ENCODE data around the gene ADGRG4.
A peak's percentile ranks its signal among the peaks of the same experiment; 100 is the strongest.
"Not testable (repeated sequence)": the region's sequence is repeated elsewhere in the genome, so short reads cannot be mapped to it uniquely, and the experiment has no call there.

ADGRG4 gene, protein sequence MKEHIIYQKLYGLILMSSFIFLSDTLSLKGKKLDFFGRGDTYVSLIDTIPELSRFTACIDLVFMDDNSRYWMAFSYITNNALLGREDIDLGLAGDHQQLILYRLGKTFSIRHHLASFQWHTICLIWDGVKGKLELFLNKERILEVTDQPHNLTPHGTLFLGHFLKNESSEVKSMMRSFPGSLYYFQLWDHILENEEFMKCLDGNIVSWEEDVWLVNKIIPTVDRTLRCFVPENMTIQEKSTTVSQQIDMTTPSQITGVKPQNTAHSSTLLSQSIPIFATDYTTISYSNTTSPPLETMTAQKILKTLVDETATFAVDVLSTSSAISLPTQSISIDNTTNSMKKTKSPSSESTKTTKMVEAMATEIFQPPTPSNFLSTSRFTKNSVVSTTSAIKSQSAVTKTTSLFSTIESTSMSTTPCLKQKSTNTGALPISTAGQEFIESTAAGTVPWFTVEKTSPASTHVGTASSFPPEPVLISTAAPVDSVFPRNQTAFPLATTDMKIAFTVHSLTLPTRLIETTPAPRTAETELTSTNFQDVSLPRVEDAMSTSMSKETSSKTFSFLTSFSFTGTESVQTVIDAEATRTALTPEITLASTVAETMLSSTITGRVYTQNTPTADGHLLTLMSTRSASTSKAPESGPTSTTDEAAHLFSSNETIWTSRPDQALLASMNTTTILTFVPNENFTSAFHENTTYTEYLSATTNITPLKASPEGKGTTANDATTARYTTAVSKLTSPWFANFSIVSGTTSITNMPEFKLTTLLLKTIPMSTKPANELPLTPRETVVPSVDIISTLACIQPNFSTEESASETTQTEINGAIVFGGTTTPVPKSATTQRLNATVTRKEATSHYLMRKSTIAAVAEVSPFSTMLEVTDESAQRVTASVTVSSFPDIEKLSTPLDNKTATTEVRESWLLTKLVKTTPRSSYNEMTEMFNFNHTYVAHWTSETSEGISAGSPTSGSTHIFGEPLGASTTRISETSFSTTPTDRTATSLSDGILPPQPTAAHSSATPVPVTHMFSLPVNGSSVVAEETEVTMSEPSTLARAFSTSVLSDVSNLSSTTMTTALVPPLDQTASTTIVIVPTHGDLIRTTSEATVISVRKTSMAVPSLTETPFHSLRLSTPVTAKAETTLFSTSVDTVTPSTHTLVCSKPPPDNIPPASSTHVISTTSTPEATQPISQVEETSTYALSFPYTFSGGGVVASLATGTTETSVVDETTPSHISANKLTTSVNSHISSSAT (N-terminal part only)

DNA sequence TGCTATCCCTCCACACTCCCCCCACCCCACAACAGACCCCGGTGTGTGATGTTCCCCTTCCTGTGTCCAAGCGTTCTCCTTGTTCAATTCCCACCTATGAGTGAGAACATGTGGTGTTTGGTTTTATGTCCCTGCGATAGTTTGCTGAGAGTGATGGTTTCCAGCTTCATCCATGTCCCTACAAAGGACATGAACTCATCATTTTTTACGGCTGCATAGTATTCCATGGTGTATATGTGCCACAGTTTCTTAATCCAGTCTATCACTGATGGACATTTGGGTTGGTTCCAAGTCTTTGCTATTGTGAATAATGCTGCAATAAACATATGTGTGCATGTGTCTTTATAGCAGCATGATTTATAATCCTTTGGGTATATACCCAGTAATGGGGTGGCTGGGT, at the start of gene ADGRG4:
TSS of gene ADGRG4 (plus strand) at position 243 of the 400 bp plus-strand sequence. CDS start 7,815 bp downstream, outside the sequence.
- not testable (repeated sequence) for DNase-seq

DNA sequence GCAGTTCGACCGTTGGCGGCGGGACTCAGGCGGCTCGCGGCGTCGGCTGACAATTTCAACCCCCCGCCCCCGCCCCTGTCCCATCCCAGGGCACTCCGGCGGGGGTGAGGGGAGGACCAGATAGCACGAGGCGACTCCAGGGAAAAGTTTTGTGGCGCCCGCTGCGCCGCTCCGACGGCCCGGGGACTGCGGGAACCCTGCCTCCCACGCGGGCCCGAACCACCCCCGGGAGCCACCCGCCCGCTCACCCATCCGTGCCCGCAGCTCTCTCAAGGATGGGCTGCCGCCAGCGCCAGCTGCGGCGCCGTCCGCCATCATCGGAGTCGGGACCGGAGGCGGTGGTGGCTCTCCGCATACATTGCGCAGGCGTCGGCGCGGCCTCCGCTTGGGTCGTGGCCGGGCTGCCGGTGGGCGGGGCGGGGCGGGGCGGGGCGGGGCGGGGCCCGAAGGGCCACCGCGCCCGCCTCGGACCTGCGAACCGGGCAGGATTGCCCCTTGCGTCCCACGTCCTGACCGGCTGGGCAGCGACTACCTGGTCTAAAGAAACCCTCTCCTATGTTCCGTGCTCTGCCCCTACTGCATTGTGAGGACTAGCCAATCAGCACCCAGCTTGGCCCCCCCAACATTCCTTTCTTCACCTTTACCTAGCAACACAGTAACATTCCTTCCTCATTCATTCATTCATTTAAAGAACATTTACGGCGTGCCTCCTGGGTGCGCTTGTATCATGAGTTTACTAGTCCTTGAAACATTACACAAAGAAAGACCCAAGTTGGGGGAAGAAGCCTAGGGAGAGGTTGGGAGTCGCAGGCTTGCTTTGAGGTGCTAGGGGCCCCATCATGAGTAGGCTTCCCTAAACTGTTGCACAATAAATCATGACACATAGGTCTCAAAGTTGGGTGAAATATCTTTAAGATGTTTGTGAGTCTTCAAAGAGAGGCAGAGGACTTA, 49.4 kb upstream of the ADGRG4 start, which contains the start of gene MAP7D3:
TSS of gene MAP7D3 (minus strand) at position 360 of the 951 bp plus-strand sequence. CDS start at position 318, 42 bp downstream.
- DNase-seq, result peak; percentile 15

DNA sequence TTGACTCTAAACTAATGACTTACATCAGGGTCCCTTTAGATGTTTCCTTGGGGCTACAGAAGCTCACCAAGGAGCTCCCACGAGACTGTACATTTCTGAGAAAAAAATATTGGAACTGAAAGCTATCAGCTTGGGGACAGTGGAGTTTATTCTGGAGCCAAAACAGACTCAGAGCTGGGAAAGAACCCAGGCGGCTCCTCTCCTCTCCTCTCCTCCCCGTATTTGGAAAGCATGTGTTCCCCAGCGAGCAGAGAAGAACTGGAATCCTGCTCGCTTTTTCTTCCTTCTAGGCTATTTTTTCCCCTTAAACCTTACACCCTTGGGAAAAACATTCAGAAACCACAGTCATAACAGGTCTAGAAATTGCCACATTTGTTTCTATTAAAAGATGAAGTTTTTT, 45.2 kb upstream of the ADGRG4 start:
- no peak for DNase-seq

DNA sequence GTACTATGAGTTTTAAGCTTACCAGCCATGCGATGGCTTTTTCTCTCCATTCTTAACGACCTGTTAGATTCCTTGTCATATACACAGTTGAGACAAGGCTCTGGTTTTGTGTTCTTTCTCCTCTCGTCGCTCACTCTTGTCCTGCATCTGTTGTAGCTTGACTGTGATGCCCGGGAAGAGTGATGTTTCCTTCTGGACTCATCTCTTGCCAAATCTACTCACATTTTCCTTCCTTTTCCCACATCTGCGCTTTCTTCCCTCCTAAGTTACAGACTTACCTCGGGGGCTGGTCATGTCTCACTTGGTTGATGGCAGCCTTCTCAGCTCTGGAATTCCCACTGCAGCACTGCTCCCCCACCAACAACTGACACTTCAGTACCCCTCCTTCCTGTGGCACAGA, 44.7 kb upstream of the ADGRG4 start:
- DNase-seq, result no peak

DNA sequence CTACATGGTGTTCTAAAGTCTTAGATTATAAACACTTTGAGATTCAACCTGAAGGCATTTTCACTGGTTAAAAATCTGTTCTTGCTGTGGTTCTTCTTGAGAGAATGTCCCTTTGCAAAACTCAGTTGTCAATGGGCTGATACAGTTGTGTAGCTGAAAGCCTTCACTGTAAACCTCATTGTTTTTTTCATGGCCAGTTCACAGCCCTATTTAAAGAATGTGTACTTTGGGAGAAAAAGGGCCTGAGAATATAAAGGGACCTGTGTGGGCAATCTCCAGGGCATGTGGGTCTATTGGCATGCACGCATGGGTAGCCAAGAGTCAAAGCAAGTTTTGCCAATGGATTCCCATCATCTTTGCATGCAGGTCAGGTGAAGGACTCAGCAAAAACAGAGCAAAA, 41.8 kb upstream of the ADGRG4 start:
- no peak for DNase-seq

DNA sequence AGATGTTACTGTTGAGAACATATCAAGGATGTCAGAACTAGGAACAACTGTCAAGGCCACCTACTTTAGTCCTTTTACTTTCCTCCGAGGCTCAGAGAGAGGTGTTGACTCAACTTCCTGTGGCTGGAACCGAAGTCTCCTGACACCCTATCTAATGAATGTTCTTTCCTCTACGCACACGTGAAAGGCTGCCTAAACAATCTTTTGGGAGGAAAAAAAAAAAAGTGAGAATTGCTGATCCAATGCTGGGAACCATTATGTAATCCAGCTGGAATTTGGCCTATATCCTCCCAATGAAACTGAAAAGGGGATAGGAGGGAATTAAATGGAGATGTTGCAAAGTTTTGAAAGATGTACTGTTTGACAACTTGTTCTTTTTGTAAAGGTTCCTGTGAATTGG, 41.2 kb upstream of the ADGRG4 start:
- no peak for DNase-seq

DNA sequence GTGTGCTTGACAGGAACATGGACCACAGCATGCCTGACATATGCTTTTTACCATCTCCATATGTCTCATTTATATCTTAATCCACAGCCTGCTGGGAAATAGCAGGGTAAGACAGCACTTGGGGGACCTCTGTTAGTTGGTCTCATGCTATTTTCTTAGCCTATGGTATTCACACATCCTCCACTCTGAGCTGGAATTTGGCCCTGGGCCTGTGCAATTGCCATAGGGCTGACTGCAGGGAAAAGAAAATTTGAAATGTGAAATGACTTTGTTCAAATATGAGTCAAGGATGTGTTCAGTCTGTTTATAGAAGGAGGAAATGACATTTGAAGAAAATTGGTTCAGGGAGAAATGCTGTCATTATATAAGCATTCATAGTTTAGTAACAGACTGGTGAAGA, 40.0 kb upstream of the ADGRG4 start:
- DNase-seq, result no peak

DNA sequence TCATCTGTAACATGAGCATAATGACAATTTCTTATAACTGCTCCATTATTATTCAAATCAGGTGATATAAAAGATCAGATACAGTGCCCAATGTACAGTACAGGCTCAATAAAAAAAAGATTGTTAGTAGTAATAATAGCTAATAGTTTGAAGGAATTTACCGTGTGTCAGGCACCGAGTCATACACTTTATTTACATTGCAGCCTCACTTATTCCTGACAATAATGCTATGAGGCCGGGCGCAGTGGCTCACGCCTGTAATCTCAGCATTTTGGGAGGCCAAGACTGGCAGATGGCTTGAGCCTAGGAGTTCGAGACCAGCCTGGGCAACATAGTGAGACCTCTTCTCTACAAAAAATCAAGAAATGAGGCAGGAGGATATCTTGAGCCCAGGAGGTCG, 39.4 kb upstream of the ADGRG4 start:
- no peak for DNase-seq

DNA sequence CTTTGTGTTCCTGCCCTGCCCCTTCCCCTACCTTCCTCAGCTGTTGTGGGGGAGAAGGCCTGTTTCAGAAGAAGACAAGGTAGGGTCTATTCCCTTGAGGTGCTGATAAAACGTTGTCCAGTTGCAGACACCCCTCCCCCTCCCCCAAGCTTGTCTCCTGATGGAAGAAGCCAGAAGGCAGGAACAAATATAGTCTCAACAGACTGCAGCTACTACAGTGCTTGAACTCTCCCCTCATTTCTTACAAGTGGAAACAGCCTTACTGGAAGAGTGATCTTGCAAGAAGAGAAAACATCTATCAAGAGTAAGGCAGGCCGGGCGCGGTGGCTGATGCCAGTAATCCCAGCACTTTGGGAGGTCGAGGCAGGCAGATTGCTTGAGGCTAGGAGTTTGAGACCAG, 38.5 kb upstream of the ADGRG4 start:
- DNase-seq, result no peak

DNA sequence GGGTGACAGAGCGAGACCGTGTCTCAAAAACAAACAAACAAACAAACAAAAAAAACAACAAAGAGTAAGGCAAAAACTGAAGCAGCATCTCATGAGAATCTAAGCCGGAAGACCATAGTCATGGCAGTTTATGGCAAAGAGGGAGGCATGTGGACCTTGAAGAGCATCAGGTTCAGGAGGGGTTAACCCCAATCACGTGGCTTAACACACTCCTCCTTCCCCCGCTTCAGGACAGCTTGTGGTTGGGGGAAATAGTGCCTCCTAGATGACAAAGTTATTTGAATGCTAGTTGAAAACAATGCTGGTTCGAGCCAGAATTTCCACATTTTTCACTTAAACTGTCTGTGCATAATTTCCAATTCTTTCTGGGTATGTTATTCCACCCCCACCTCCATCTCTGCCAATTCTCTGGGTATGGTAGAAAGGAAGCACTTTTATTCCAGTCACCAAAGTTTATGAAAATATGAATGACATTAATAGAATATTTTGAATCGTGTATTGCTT, 37.9 kb upstream of the ADGRG4 start:
- no peak for DNase-seq

DNA sequence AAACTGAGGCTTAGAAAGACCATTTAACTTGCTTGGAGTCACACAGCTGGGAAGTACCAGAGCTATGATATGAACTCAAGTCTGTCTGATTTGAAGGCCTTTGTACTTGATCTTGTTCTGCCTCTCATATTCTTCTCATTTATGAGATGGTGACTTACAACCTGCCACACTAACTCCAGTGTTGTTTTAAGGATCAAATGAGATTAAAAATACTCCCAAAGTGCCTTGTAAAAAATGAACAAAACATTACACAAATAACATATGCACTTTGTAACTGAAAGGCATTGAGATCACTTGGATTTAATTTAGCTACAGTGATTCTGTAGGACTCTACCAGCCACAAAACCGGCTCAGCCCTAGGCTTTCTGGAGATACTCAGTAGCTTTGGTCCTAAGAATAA, 33.9 kb upstream of the ADGRG4 start:
- DNase-seq, result no peak

DNA sequence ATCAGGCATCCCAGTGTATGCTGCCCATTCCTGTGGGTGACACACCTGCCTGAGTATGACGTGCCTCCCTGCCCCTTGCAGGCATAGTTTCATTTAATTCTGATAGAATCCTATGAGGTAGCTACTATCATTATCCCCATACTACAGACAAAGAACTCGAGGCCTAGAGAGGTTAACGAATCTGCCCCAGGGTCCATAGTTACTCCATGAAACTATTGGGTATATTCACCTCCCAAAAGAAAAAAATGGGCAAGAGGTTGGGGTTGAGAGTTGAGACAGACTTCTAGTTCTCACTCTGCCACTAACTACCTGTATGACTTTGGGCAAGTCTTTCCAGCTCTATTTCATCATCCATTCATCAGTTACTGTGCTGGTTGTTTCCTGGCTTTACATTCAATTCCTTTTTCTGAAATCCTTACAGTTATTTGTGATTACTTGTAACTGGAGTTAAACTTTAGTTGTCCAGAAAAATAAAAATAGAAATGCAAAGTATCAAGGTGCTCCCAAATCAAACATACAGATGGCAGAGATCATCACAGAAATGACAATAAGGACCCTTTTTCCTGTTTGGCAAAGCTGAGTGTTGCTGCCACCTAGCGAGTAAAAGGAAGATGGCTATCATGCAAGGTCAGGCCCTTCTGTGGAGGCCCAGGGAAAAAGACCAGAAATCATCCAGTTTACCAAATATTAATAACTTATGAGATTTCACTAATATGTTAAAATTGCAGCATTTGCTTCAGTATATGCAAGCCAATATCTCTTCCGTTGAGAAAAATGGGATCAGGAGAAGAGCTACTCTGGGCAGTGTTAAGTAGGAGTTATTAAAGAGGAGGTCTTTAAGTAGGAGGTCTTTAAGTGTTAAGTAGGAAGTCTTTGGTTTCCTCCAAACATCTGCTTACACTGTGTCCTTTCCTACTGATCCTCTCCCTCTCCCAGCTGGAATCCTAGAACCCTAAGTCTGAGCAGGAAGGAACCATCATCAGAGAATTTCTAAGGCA, 32.4 kb upstream of the ADGRG4 start:
- peak; percentile 50 for DNase-seq

DNA sequence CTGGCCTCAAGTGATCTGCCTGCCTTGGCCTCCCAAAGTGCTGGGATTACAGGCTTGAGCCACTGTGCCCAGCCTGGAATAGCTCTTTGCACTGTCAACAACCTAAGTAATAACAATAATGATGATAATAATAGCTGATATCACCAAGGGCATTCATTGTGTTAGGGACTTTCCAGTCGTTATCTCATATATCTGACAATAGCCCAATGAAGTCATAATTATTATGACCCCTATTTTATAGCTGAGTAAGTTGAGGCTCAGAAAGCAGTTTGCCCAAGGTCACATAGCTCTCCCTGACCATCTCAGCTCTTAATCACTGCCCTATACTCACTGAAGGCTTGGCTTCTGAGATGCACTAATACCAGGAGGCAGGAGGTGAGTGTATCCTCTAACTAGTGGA, 30.8 kb upstream of the ADGRG4 start:
- no peak for DNase-seq

DNA sequence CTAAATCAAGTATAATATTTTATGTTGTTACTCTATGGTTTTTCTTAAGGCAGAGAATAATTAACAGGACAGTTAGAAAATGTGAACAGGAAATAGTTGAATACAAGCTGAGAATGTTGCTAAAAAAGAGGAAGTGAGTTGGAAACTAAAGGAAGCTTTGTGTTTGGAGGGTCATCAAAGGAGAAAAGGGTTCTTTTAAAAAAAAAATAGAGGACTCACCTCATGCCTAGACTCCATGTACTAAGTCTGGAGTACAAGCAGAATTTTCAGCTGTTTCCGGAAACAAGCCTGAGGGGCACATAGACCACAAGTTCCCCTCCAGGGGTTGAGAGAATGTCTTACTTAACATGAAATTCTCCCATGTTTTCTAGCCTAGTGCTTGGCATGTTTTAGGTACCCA, 29.5 kb upstream of the ADGRG4 start:
- no peak for DNase-seq

DNA sequence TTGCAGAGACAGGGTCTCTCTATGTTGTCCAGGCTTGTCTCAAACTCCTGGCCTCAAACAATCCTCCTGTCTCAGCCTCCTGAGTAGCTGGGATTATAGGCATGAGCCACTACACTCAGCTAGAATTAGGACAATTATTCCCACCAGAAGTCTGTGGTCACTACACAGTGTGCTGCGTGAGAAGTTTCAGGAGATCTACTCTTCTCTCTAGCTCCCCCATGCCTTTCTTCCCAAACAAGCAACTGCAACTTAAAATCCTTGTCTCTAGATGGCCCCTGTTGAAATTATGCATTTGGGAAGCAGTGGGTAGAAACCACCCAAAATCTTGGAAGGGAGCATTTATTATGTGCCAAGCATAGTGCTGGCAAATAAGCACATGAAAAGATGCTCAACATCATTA, 28.4 kb upstream of the ADGRG4 start:
- no peak for DNase-seq

DNA sequence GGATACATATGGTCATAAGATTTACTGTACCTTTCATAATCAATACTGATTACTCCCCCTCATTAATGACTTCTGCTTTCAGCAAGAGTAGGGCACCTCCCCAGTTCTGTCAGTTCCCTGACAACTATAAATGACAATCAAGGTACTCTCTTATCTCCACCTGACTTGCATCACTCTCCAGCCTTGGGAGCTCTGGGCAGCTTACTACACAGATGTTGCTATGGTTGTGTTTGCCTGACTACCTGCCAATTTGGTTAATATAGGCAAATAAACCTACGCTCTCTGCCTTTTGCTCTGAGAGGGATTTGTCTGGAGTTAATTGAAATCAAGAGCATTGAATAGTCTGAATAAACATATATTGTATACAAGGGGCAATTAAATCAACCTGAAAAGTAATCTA, 26.8 kb upstream of the ADGRG4 start:
- DNase-seq, result peak; percentile 6

DNA sequence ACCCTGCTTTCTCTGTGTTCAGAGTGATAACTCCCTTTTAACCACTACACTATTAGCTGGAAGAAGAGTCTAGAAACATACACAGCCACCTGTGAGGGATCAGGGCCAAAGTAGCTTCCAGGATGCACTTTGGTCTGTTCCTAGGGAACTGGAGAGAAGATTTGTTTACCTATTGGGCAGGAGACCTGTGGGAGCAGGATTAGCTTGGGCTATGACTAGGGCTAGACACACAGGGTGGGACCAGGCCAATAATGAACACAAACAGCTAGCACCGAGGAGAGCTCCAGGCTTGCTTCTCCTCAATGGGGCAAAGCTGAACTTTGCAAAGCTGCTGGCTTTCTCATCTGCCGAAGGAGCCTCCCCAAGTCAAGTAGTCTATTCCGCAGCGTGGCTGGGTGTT, 25.2 kb upstream of the ADGRG4 start:
- no peak for DNase-seq

DNA sequence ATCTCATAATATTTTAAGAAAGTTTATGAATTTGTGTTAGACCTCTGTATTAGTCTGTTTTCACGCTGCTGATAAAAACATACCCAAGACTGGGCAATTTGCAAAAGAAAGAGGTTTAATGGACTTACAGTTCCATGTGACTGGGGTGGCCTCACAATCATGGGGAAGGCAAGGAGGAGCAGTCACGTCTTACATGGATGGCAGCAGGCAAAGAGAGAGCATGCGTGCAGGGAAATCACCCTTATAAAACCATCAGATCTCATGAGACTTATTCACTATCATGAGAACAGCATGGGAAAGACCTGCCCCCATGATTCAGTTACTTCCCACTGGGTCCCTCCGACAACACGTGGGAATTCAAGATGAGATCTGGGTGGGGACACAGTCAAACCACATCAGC, 14.4 kb upstream of the ADGRG4 start:
- DNase-seq, result not testable (repeated sequence)

DNA sequence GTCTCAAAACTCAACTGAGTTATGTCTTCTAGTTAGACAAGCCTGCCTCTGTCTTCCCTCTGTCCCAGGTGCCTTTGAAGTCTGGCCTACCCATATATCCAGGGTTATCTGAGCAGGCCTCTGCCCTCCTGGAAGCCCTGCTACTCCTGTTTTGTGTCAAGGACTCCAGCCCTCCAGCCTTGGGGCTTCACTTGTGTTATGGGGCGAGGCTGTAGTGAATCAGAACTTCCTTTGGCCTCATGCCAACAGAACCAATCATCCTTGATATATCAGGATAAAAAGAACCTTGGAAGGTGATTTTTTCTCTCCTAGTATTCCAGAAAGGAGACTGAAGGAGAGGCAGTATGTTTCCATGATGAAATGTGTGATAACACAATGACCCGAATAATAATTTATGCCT, 8.9 kb upstream of the ADGRG4 start:
- DNase-seq, result no peak

DNA sequence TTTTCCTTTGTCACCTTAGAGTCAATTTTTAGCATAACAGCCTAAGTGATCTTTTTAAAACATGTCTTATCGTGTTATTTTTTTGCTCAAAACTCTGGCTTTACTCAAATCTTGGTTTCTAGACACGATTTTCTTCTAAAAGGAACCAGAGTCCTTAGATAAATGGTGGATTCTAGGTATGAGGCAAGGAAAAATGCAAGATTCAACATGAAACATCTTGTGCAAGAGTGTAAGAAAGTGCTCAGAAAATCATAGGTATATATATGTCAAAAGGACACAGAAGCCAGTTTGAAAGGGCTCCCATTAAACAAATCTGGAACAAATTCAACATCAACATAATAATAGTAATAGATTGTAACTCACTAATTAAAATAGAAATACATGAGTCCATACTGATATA, 8.1 kb upstream of the ADGRG4 start:
- no peak for DNase-seq

DNA sequence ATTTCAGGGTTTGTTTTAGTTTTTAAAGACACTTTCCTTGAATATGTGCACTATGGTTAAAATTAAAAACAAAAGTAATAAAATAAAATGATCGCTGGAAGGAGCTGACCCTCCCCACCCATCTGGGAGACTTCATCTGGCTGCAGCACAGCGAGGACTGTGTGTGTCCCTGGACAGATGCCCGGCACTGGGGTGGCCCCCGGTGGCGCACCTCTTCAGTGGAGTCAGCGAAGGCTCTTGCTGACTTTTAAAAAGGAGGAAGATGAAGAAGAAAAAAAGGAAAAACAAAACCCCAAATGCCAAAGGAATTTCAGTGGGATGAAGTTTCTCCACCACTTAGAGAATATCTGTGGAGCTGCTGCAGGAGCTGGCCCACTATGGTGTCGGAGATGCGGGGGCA, 5.4 kb upstream of the ADGRG4 start:
- no peak for DNase-seq

All from NCI-H1694 (cell line).